SJSA1 (cell line): Measurements from ENCODE around the gene RETREG2. TPM values are rescaled to one million over a fixed set of nuclear protein-coding genes. Genes with fewer than 3 reads are reported as not detected.

ENCODE experiments used
- total RNA-seq: library from RNA; depleted of rRNA; stranded (reverse); fragments of >200 nt; shearing (Covaris generic); gene quantifications from 2 replicates; pipeline ENCODE4 v1.2.3, GENCODE V29; 2014; rRNA removed

RETREG2 gene
- total RNA-seq, 1 experiment from 2014 or later, result 37.6 TPM

Other genes with a start within 250 kb of the RETREG2 start
- gene CDK5R2, start 218.6 kb upstream of the RETREG2 start, total RNA-seq, result not detected in 2 replicates
- not detected in 2 replicates for gene FEV, start 193.1 kb upstream of the RETREG2 start, total RNA-seq
- not detected in 2 replicates for gene CRYBA2, start 184.9 kb upstream of the RETREG2 start, total RNA-seq
- gene CFAP65, start 136.8 kb upstream of the RETREG2 start, total RNA-seq, result not detected in 2 replicates
- 0.05 TPM in 1 of 2 replicates, not detected in the other for gene IHH, start 117.4 kb upstream of the RETREG2 start, total RNA-seq
- 13.0 and 15.4 TPM in 2 replicates for gene NHEJ1, start 17.5 kb upstream of the RETREG2 start, total RNA-seq
- gene SLC23A3, start 8.2 kb upstream of the RETREG2 start, total RNA-seq, result 0.13 TPM in 1 of 2 replicates, not detected in the other
- 26.1 and 33.8 TPM in 2 replicates for gene CNPPD1, start 1.4 kb upstream of the RETREG2 start, total RNA-seq
- gene ZFAND2B, start 28.5 kb downstream of the RETREG2 start, total RNA-seq, result 42.7 and 50.1 TPM in 2 replicates
- gene ABCB6, start 40.7 kb downstream of the RETREG2 start, total RNA-seq, result 19.1 and 22.2 TPM in 2 replicates
- gene ATG9A, start 51.4 kb downstream of the RETREG2 start, total RNA-seq, result 29.8 and 45.8 TPM in 2 replicates
- 13.9 and 15.2 TPM in 2 replicates for gene ANKZF1, start 51.5 kb downstream of the RETREG2 start, total RNA-seq
- gene GLB1L, start 67.2 kb downstream of the RETREG2 start, total RNA-seq, result 0.53 and 3.6 TPM in 2 replicates
- gene STK16, start 67.2 kb downstream of the RETREG2 start, total RNA-seq, result 13.2 and 18.6 TPM in 2 replicates
- not detected in 2 replicates for gene TUBA4B, start 75.0 kb downstream of the RETREG2 start, total RNA-seq
- 0.45 TPM in 1 of 2 replicates, not detected in the other for gene TUBA4A, start 75.6 kb downstream of the RETREG2 start, total RNA-seq
- gene DNAJB2, start 101.1 kb downstream of the RETREG2 start, total RNA-seq, result 35.5 and 57.8 TPM in 2 replicates
- 4.2 and 4.9 TPM in 2 replicates for gene PTPRN, start 131.1 kb downstream of the RETREG2 start, total RNA-seq
- gene RESP18, start 154.5 kb downstream of the RETREG2 start, total RNA-seq, result not detected in 2 replicates
- 25.5 and 56.1 TPM in 2 replicates for gene DNPEP, start 209.6 kb downstream of the RETREG2 start, total RNA-seq
- 0.13 TPM in 1 of 2 replicates, not detected in the other for gene DES, start 240.1 kb downstream of the RETREG2 start, total RNA-seq